ENCODE data around the gene RNF128.

DNA sequence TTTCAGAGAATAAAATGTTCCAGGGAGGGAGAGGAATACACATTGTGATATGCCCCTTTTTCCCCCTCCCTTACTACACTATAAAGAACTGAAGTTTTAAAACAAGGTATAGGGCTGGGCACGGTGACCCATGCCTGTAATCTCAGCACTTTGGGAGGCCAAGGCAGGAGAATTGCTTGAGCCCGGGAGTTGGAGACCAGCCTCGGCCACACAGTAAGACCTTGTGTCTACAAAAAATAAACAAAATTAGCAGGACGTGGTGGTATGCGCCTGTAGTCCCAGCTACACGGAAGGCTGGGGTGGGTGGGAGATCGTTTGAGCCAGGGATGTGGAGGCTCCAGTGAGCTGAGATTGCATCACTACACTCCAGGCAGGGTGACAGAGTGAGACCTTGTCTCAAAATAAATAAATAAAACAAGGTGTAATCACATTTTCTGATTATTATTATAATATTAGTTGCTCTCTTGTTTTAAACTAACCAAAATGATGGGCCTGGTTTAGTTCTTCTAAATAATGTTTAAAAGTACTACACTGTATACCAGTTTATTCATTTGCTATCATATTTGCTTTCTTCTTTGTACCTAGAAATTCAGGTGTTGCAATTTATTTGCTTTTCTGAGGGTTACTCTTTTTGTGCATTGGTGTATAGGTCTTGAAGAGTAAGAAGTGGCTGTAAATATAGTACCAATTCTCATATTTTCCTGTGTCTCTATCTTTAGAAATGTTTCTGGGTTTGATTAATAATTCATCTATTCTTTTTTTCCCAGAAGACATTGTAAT lies 84.8 kb downstream of the RNF128 start:
- TF ChIP-seq, protein P1, sequence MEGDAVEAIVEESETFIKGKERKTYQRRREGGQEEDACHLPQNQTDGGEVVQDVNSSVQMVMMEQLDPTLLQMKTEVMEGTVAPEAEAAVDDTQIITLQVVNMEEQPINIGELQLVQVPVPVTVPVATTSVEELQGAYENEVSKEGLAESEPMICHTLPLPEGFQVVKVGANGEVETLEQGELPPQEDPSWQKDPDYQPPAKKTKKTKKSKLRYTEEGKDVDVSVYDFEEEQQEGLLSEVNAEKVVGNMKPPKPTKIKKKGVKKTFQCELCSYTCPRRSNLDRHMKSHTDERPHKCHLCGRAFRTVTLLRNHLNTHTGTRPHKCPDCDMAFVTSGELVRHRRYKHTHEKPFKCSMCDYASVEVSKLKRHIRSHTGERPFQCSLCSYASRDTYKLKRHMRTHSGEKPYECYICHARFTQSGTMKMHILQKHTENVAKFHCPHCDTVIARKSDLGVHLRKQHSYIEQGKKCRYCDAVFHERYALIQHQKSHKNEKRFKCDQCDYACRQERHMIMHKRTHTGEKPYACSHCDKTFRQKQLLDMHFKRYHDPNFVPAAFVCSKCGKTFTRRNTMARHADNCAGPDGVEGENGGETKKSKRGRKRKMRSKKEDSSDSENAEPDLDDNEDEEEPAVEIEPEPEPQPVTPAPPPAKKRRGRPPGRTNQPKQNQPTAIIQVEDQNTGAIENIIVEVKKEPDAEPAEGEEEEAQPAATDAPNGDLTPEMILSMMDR (optimal IDR thresholded peaks at IDR 0.05 in 1 of 3, IDR thresholded peaks at IDR 0.05 in 1 of 3, conservative IDR thresholded peaks at IDR 0.05 in 1 of 3; ENCODE audit: extremely low read depth in 1 of 3, insufficient read depth in 2 of 3, low read length in 3 of 3) = no peak
- TF ChIP-seq EZH2 (IDR thresholded peaks at IDR 0.05; ENCODE audit: low read length) = no peak

Measured in keratinocyte (primary cell).